ENCODE data around the gene CTXND1. TPM values are rescaled to one million over a fixed set of nuclear protein-coding genes. Genes with fewer than 3 reads are reported as not detected.

Gene CTXND1
- total and polyA plus RNA-seq, 2 donors (not counting 1 experiment from before 2014, with no cell fraction given), result under 0.01 to 0.01 TPM

DNA sequence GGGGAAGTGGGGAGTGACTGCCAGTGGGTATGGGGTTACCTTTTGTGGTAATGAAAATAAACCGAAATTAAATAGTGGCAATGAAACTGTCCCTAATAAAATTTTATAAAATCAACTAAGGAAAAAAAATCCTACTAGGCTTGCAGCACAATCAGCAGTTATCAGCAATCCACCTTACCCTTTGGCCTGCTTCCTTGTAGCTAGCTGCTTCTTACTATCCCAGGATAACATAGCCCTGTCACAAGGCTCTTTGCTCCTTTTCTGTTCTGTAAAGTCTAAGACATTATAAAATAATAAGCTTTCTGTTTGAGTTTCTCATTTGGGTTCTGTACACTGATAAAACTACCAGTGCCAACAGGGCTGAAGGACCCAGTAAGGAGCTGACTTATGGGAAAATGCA is 23.0 kb upstream of the CTXND1 start:
- H3K27me3 ChIP-seq (ENCODE audit: control insufficient read depth, insufficient read depth, low read length), result no peaks in the 10 kb centered on the region
- no peaks in the 10 kb centered on the region for H3K4me1 ChIP-seq (ENCODE audit: control insufficient read depth, extremely low read depth, insufficient read depth, low read length)
- H3K27ac ChIP-seq (ENCODE audit: insufficient read depth, low read length), result no peak overlapping the region
- H3K9ac ChIP-seq (ENCODE audit: insufficient read depth, low read length), result no peak overlapping the region
- H4K20me1 ChIP-seq (ENCODE audit: control insufficient read depth, extremely low read depth, insufficient read depth, low read length), result no peaks in the 10 kb centered on the region
- TF ChIP-seq EZH2 (IDR thresholded peaks at IDR 0.05; ENCODE audit: low read length, missing control alignments), result no peak
- TF ChIP-seq, protein P1, sequence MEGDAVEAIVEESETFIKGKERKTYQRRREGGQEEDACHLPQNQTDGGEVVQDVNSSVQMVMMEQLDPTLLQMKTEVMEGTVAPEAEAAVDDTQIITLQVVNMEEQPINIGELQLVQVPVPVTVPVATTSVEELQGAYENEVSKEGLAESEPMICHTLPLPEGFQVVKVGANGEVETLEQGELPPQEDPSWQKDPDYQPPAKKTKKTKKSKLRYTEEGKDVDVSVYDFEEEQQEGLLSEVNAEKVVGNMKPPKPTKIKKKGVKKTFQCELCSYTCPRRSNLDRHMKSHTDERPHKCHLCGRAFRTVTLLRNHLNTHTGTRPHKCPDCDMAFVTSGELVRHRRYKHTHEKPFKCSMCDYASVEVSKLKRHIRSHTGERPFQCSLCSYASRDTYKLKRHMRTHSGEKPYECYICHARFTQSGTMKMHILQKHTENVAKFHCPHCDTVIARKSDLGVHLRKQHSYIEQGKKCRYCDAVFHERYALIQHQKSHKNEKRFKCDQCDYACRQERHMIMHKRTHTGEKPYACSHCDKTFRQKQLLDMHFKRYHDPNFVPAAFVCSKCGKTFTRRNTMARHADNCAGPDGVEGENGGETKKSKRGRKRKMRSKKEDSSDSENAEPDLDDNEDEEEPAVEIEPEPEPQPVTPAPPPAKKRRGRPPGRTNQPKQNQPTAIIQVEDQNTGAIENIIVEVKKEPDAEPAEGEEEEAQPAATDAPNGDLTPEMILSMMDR (conservative IDR thresholded peaks at IDR 0.05 in 1 of 2, IDR thresholded peaks at IDR 0.05 in 1 of 2; ENCODE audit: low read depth in 1 of 2, low read length in 2 of 2), result no peak
- H3K79me2 ChIP-seq (ENCODE audit: control insufficient read depth, insufficient read depth, low read length), result no peaks in the 10 kb centered on the region
- no peaks in the 10 kb centered on the region for H3K9me3 ChIP-seq (ENCODE audit: control insufficient read depth, insufficient read depth, low read depth, low read length)
- H3K4me2 ChIP-seq (ENCODE audit: extremely low read depth, insufficient read depth, low read length), result no peak overlapping the region
- no peak overlapping the region for H3K4me3 ChIP-seq (replicated peaks in 1 of 4; ENCODE audit: control extremely low read depth in 1 of 4, insufficient read depth in 1 of 4, low read depth in 3 of 4, low read length in 4 of 4)
- no peak overlapping the region for H2AFZ ChIP-seq (ENCODE audit: low read length)
- H3K36me3 ChIP-seq (ENCODE audit: control insufficient read depth, insufficient read depth, low read length), result no peaks in the 10 kb centered on the region
- DNase-seq (ENCODE audit: low read depth in 2 of 2), result no peak

DNA sequence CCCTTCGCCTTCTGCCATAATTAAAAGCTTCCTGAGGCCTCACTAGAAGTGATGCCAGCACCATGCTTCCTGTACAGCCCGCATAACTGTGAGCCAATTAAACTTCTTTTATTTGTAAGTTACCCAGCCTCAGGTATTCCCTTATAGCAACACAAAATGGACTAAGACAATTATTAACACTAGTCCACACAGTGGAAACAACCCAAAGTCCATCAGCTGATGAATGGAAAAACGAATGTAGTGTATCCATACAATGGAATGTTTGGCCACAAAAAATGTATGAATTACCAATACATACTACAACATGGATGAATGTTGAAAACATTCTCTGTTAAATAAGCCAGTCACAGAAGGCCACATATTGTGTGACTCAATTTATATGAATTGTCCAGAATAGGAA is 22.5 kb upstream of the CTXND1 start:
- Histone ChIP-seq H3K27me3 (ENCODE audit: control insufficient read depth, insufficient read depth, low read length) (no peaks in the 10 kb centered on the region), H3K9ac (ENCODE audit: insufficient read depth, low read length) (no peak overlapping the region), H3K27ac (ENCODE audit: insufficient read depth, low read length) (no peak overlapping the region), H3K9me3 (ENCODE audit: control insufficient read depth, insufficient read depth, low read depth, low read length) (no peaks in the 10 kb centered on the region), H3K79me2 (ENCODE audit: control insufficient read depth, insufficient read depth, low read length) (no peaks in the 10 kb centered on the region), H2AFZ (ENCODE audit: low read length) (no peak overlapping the region), H3K4me2 (ENCODE audit: extremely low read depth, insufficient read depth, low read length) (no peak overlapping the region), H3K36me3 (ENCODE audit: control insufficient read depth, insufficient read depth, low read length) (no peaks in the 10 kb centered on the region), H3K4me1 (ENCODE audit: control insufficient read depth, extremely low read depth, insufficient read depth, low read length) (no peaks in the 10 kb centered on the region), H3K4me3 (replicated peaks in 1 of 4; ENCODE audit: control extremely low read depth in 1 of 4, insufficient read depth in 1 of 4, low read depth in 3 of 4, low read length in 4 of 4) (no peak overlapping the region), H4K20me1 (ENCODE audit: control insufficient read depth, extremely low read depth, insufficient read depth, low read length) (no peaks in the 10 kb centered on the region)
- no peak for TF ChIP-seq EZH2 (IDR thresholded peaks at IDR 0.05; ENCODE audit: low read length, missing control alignments)
- TF ChIP-seq, protein P1 (conservative IDR thresholded peaks at IDR 0.05 in 1 of 2, IDR thresholded peaks at IDR 0.05 in 1 of 2; ENCODE audit: low read depth in 1 of 2, low read length in 2 of 2), result no peak
- no peak for DNase-seq (ENCODE audit: low read depth in 2 of 2)

DNA sequence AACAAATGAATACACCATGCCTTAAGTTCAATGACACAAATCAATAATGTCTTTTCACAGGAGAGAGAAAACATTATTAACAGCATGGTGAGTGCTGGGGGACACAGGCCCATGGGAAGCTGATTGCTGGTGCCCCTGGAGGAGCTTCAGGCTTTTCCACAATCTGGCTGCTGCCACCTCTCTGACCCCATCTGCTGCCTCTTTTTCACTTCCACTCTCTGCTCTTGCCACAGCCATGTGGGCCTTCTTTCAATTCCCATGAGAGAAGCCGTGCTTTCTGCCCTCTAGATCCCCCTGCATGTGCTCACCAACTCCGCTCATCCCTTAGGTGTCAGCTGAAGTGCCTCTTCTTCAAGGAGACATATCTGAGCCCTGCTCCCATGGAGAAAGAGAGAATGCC is 21.0 kb upstream of the CTXND1 start:
- H3K4me1 ChIP-seq (ENCODE audit: control insufficient read depth, extremely low read depth, insufficient read depth, low read length), result no peaks in the 10 kb centered on the region
- H3K27me3 ChIP-seq (ENCODE audit: control insufficient read depth, insufficient read depth, low read length), result no peaks in the 10 kb centered on the region
- DNase-seq (ENCODE audit: low read depth in 2 of 2), result no peak
- no peak overlapping the region for H3K4me3 ChIP-seq (replicated peaks in 1 of 4; ENCODE audit: control extremely low read depth in 1 of 4, insufficient read depth in 1 of 4, low read depth in 3 of 4, low read length in 4 of 4)
- H4K20me1 ChIP-seq (ENCODE audit: control insufficient read depth, extremely low read depth, insufficient read depth, low read length), result no peaks in the 10 kb centered on the region
- TF ChIP-seq, protein P1 (conservative IDR thresholded peaks at IDR 0.05 in 1 of 2, IDR thresholded peaks at IDR 0.05 in 1 of 2; ENCODE audit: low read depth in 1 of 2, low read length in 2 of 2), result no peak
- no peak for TF ChIP-seq EZH2 (IDR thresholded peaks at IDR 0.05; ENCODE audit: low read length, missing control alignments)
- H3K9ac ChIP-seq (ENCODE audit: insufficient read depth, low read length), result no peak overlapping the region
- H3K36me3 ChIP-seq (ENCODE audit: control insufficient read depth, insufficient read depth, low read length), result no peaks in the 10 kb centered on the region
- no peak overlapping the region for H3K27ac ChIP-seq (ENCODE audit: insufficient read depth, low read length)
- H3K9me3 ChIP-seq (ENCODE audit: control insufficient read depth, insufficient read depth, low read depth, low read length), result no peaks in the 10 kb centered on the region
- H3K79me2 ChIP-seq (ENCODE audit: control insufficient read depth, insufficient read depth, low read length), result no peaks in the 10 kb centered on the region
- no peak overlapping the region for H3K4me2 ChIP-seq (ENCODE audit: extremely low read depth, insufficient read depth, low read length)
- no peak overlapping the region for H2AFZ ChIP-seq (ENCODE audit: low read length)

Measured in fibroblast of lung (primary cell).